Urinary bladder (tissue), 4 donors: ENCODE measurements around the gene VTI1A. TPM values are rescaled to one million over a fixed set of nuclear protein-coding genes. Genes with fewer than 3 reads are reported as not detected.

ENCODE experiments used
- DNase-seq: peaks from one replicate; pipeline ENCODE4 v3.0.0-alpha.2; 2015; ENCODE audit errors: extremely low spot score
- H3K27ac ChIP-seq: one replicate; pipeline ENCODE4 v1.5.1; 2013; ENCODE audit warnings: low read depth, mild to moderate bottlenecking, moderate library complexity
- H3K36me3 ChIP-seq: one replicate; pipeline ENCODE4 v1.6.1; 2013; ENCODE audit warnings: mild to moderate bottlenecking, moderate library complexity; ENCODE audit not compliant: insufficient read depth
- H3K4me1 ChIP-seq: one replicate; pipeline ENCODE4 v1.6.1; 2013; ENCODE audit warnings: mild to moderate bottlenecking, moderate library complexity; ENCODE audit not compliant: insufficient read depth
- H3K4me3 ChIP-seq: one replicate; pipeline ENCODE4 v1.5.1; 2013; ENCODE audit warnings: low read depth, low read length
- WGBS: extraction: QIAGEN DNeasy Blood & Tissue Kit; methylation state at CpG from one replicate; pipeline ENCODE4 v1.1.7; 2013; 5-methylcytosine and 5-hydroxymethylcytosine counted together
- polyA plus RNA-seq: library from polyadenylated mRNA; stranded (reverse); fragments of 200-250 nt; gene quantifications from one replicate; pipeline ENCODE4 v1.2.3, GENCODE V29; 2013
- total RNA-seq: library from RNA; depleted of rRNA; stranded (reverse); fragments of >200 nt; gene quantifications from one replicate; pipeline ENCODE4 v1.2.3, GENCODE V29; 2014
- donor health status: healthy with polysubstance abuse.
- donor health status: healthy.

Gene VTI1A
- total and polyA plus RNA-seq, 2 donors = 13.1 to 42.4 TPM

DNA sequence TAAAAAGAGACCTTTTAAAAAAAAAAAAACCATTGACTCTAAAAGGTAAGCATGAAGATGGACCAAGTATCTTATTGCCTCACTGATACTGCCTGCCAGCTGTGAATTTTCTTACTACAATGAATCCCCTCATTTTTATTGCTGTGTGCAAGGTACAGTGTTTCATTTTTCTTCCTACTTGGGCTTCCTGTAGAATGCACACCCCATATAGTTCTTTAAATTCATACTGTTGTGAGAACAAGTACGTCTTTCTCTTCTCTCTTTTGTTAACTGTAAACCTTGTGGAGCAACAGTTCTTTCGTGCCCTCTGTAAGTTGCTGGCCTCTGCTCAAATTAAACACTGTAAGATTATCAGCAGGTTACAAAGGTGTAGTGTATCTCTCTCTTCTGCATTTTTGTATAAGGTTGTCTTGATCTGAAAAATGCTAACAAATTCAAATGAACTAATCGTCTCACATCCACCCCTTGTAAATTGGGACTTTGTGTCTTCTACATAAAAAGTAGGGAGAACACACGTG, 105.6 kb downstream of the VTI1A start:
- Histone ChIP-seq H3K36me3 (no peaks in the 10 kb centered on the region), H3K4me1 (no peaks in the 10 kb centered on the region), H3K4me3 (no peak overlapping the region), H3K27ac (no peak overlapping the region)
- DNase-seq = no peak
- WGBS = 89% methylated on average over 4 of the region's 4 CpGs

DNA sequence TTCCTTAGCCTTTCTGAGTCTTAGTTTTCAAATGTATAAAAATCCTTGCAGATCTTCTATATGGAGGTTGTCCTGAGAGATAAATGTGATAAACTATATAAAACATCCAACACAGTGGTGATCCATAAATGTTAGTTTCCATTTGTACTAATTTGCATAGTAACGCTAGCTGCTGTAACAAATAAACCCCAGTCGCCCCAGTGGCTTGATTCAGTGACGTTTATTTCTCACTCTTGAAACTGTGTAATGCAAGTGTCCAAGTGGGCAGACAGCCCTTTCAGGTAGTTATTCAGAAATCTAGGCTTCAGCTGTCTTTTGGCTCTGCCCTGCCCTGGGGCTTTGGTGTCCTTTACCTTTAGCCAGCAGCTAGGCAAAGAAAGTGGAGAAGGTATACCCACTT, 106.3 kb downstream of the VTI1A start:
- Histone ChIP-seq H3K36me3 (no peaks in the 10 kb centered on the region), H3K4me1 (no peaks in the 10 kb centered on the region), H3K27ac (no peak overlapping the region), H3K4me3 (no peak overlapping the region)
- WGBS = 95% methylated on average over 3 of the region's 3 CpGs
- no peak for DNase-seq

- no peak for DNase-seq
- Histone ChIP-seq H3K36me3 (peaks cover 2% of the 10 kb centered on the region), H3K4me3 (no peak overlapping the region), H3K4me1 (no peaks in the 10 kb centered on the region), H3K27ac (no peak overlapping the region)
Measured at GRCh38 chr10:112554263-112554662, 107.2 kb downstream of the VTI1A start.

DNA sequence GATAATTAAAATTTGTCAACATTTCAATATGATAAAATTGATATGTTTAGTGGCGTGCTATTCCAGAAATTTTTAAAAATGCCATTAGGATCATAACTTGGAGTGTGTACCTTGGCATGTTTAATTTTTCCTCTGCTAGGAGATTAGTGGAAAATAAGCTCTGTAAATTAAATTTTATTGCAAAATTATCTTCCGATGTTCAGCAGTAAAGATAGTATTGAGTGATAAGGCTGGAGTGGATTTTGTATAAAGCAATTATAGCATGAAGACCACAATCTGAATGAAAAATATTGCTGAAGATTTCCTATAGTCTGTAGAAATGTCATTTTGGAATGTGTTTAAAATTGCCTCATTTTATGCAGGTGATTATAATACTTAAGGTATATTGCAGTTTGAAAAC, 110.2 kb downstream of the VTI1A start:
- Histone ChIP-seq H3K27ac (no peak overlapping the region), H3K4me3 (no peak overlapping the region), H3K36me3 (peaks cover 4% of the 10 kb centered on the region), H3K4me1 (no peaks in the 10 kb centered on the region)
- 73% methylated on average over 2 of the region's 2 CpGs for WGBS
- DNase-seq = no peak

DNA sequence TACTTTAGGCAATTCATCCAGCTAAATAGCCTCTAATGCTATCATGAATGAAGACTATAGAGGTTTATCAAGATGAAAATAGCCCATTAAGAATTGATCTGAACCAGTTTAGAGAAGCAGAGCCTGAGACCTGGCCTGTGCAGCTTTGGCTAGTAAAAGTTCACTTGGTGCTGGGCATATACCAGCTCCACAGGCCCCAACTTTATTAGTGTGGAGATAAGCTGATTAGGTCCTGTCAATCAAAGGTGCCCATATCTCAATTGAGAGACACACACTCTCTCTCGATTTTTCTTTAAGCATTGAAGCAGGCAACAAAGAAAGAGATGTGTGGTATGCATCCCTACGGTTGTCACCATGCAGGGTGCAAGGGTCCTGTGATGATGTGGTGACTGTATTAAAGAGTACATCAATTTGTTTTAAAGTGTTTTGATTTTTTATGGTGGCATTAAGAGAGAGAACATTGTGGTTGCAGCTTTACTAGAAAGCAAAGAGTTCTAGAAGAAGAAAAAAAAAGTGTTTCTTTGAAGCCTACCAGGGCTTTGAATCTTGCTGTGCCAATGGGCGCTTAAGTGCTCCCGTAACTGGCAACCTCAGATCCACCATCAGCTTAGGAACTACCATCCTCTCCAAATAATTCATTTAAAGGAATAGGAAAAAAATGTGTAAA, 111.6 kb downstream of the VTI1A start:
- 87% methylated on average over 4 of the region's 4 CpGs for WGBS
- Histone ChIP-seq H3K4me1 (no peaks in the 10 kb centered on the region), H3K4me3 (no peak overlapping the region), H3K36me3 (peaks cover 4% of the 10 kb centered on the region), H3K27ac (no peak overlapping the region)
- no peak for DNase-seq

DNA sequence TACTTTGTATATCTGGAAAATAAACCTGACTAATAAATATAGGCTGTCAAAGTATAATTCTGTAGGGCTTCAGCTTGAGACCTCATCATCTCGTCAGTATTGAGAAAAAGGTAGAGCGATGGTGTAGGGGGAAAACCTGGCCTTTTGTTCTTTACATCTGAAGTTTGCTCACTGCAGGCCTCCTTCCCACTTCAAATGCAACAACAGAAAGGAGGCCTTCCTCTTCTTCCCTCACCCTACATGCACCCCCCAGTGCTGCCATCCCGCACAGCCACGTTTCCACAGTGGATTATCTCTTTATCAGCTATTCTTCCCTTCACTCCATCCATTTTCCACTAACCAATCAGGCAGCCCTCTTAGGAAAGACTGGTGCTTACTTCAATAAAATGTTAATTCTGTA, 112.3 kb downstream of the VTI1A start:
- WGBS = 92% methylated on average over 4 of the region's 4 CpGs
- Histone ChIP-seq H3K4me1 (no peaks in the 10 kb centered on the region), H3K4me3 (no peak overlapping the region), H3K36me3 (peaks cover 4% of the 10 kb centered on the region), H3K27ac (no peak overlapping the region)
- no peak for DNase-seq

- Histone ChIP-seq H3K27ac (no peak overlapping the region), H3K36me3 (peaks cover 4% of the 10 kb centered on the region), H3K4me3 (no peak overlapping the region), H3K4me1 (no peaks in the 10 kb centered on the region)
- WGBS = 89% methylated on average over 3 of the region's 3 CpGs
- DNase-seq = no peak
Measured at GRCh38 chr10:112562122-112562521, 115.1 kb downstream of the VTI1A start.

- peaks cover 4% of the 10 kb centered on the region for H3K36me3 ChIP-seq
- 92% methylated on average over 16 of the region's 16 CpGs for WGBS
- H3K4me3 ChIP-seq = no peak overlapping the region
- DNase-seq = no peak
- H3K4me1 ChIP-seq = no peaks in the 10 kb centered on the region
- H3K27ac ChIP-seq = no peak overlapping the region
Measured at GRCh38 chr10:112562809-112563663, 116.0 kb downstream of the VTI1A start.

GRCh38 chr10:112564337-112564736, 117.3 kb downstream of the VTI1A start:
- H3K27ac ChIP-seq = no peak overlapping the region
- H3K4me1 ChIP-seq = no peaks in the 10 kb centered on the region
- 93% methylated on average over 2 of the region's 2 CpGs for WGBS
- H3K36me3 ChIP-seq = peaks cover 2% of the 10 kb centered on the region
- DNase-seq = no peak
- no peak overlapping the region for H3K4me3 ChIP-seq

GRCh38 chr10:112565434-112566053, 118.5 kb downstream of the VTI1A start:
- H3K36me3 ChIP-seq = no peaks in the 10 kb centered on the region
- DNase-seq = peak; percentile 20
- 46% methylated on average over 4 of the region's 4 CpGs for WGBS
- H3K4me3 ChIP-seq = no peak overlapping the region
- no peaks in the 10 kb centered on the region for H3K4me1 ChIP-seq
- H3K27ac ChIP-seq = no peak overlapping the region

DNA sequence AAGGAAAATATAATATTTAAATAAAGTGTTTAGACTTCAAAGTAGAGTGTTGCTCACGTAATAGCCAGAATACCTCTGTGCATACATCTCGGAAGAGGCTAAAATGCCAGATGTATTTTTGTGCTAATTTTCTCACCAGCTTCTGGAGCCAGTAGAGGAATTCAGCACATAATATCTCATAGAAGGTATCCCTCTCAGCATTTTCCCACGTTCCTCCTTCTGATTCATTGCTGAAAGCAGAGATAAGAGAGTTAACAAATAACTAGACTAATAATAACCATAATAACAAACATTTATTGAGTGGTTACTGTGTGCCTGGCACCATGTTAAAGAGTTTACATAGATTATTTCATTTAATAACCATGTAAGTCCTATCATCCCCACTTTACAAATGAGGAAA, 123.6 kb downstream of the VTI1A start:
- no peak overlapping the region for H3K4me3 ChIP-seq
- WGBS = 93% methylated on average over 3 of the region's 3 CpGs
- H3K36me3 ChIP-seq = no peaks in the 10 kb centered on the region
- no peaks in the 10 kb centered on the region for H3K4me1 ChIP-seq
- no peak for DNase-seq
- H3K27ac ChIP-seq = no peak overlapping the region

DNA sequence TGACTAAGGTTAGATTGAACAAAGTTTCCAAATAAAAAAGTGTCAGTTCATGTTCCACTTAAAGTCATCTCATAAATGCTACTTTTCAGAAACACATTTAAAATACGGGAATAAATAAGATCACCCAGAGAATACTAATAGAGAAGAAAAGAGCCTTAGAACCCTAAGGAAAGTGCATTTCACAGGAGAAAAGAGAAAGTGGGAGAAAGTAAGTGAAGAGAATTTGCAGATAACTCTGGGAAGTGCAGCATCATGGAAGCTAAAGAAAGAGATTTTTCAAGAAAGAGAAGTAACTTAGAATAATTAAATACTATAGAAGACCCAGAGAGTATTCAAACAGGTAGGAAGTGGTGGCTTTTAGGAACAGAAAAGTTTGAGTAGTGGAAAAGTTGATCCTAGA, 132.6 kb downstream of the VTI1A start:
- Histone ChIP-seq H3K36me3 (no peaks in the 10 kb centered on the region), H3K4me1 (no peaks in the 10 kb centered on the region), H3K27ac (no peak overlapping the region), H3K4me3 (no peak overlapping the region)
- WGBS = 94% methylated on average over 1 of the region's 1 CpG
- DNase-seq = no peak

GRCh38 chr10:112580267-112580666, 133.3 kb downstream of the VTI1A start:
- H3K4me3 ChIP-seq = no peak overlapping the region
- WGBS = 97% methylated on average over 2 of the region's 2 CpGs
- no peak for DNase-seq

DNA sequence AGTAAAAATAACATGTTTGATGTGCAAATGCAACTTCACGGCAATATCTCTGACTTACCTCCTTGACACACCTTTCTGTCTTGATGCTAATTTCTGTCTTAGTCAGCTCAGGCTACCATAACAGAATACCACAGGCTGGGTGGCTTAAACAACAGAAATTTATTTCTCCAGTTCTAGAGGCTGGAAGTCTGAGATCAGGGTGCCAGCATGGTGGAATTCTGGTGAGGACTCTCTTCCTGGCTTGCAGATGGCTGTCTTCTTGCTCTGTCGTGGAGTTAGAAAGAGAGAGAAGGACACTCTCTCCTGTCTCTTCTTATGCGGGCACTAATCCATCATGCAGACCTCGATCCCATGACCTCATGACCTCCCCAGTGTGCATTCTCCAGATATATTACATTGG, 134.9 kb downstream of the VTI1A start:
- no peak for DNase-seq
- H3K36me3 ChIP-seq = no peaks in the 10 kb centered on the region
- no peak overlapping the region for H3K4me3 ChIP-seq
- no peak overlapping the region for H3K27ac ChIP-seq
- no peaks in the 10 kb centered on the region for H3K4me1 ChIP-seq
- WGBS = 90% methylated on average over 4 of the region's 4 CpGs

More at GRCh38 chr10:112580267-112580666, 133.3 kb downstream of the VTI1A start:
- no peaks in the 10 kb centered on the region for H3K36me3 ChIP-seq
- H3K27ac ChIP-seq = no peak overlapping the region
- no peaks in the 10 kb centered on the region for H3K4me1 ChIP-seq
